Stimulated activated effector memory CD8-positive, alpha-beta T cell treated with anti-CD3 and anti-CD28 coated beads, Interleukin-12 subunit alpha, Interleukin-12 subunit beta, amount 100 ng/mL, for 72 hours (primary cell): ENCODE data around the gene CEP192.

Experiments
- ATAC-seq: fragments of 150-1000 bp; cut with Tn5 transposase; 2 replicates; pipeline ENCODE4 v1.10.0; 2021
- DNase-seq, 2 donors: peaks; one replicate each; pipeline ENCODE4 v3.0.0; 2021 to 2022; ENCODE audit warnings: low spot score in 2 of 2
- H3K27ac Mint-ChIP-seq: one replicate; pipeline ENCODE4 v1.8.0; 2022; ENCODE audit warnings: mild to moderate bottlenecking, mixed read lengths
- H3K36me3 Mint-ChIP-seq: one replicate; pipeline ENCODE4 v1.8.0; 2022; ENCODE audit warnings: mild to moderate bottlenecking, mixed read lengths
- H3K4me1 Mint-ChIP-seq: one replicate; pipeline ENCODE4 v1.8.0; 2022; ENCODE audit warnings: mixed read lengths
- H3K4me3 Mint-ChIP-seq: one replicate; pipeline ENCODE4 v1.8.0; 2022; ENCODE audit warnings: mild to moderate bottlenecking, mixed read lengths
- H3K9me3 Mint-ChIP-seq: one replicate; pipeline ENCODE4 v1.8.0; 2022; ENCODE audit warnings: mixed read lengths

The CEP192 gene

GRCh38 chr18:13161276-13161899 lies 170.2 kb downstream of the CEP192 start:
- H3K36me3 Mint-ChIP-seq: no peaks in the 10 kb centered on the region
- H3K4me3 Mint-ChIP-seq: no peak overlapping the region
- no peaks in the 10 kb centered on the region for H3K4me1 Mint-ChIP-seq
- no peak for DNase-seq
- no peak overlapping the region for H3K27ac Mint-ChIP-seq
- ATAC-seq: no peak
- H3K9me3 Mint-ChIP-seq: peaks cover 12% of the 10 kb centered on the region

GRCh38 chr18:13163167-13163927 lies 172.2 kb downstream of the CEP192 start:
- peaks cover 3% of the 10 kb centered on the region for H3K9me3 Mint-ChIP-seq
- DNase-seq (no peak), ATAC-seq (no peak)
- H3K36me3 Mint-ChIP-seq: no peaks in the 10 kb centered on the region
- no peak overlapping the region for H3K27ac Mint-ChIP-seq
- H3K4me3 Mint-ChIP-seq: no peak overlapping the region
- H3K4me1 Mint-ChIP-seq: no peaks in the 10 kb centered on the region

DNA sequence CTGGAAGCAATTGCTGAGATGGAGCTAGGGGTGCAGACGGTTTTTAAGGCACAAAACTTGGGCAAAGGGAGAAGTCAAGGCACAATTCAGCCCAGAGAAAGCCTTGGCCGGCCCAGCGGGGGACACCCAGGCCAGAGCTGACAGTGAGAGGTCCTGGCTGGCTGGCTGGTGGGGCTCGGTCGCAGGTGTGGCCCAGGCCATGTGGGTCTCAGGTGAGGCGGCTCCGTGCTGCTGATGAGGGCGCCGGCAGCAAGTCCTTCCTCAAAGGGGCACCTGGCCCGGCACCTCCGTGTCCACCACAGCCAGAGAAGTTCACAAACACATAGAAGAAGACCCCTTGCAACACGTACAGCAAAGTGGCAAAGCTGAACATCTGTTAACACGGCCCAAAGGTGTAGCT lies 173.2 kb downstream of the CEP192 start:
- Mint-ChIP-seq H3K4me3 (no peak overlapping the region), H3K36me3 (no peaks in the 10 kb centered on the region), H3K9me3 (no peaks in the 10 kb centered on the region), H3K4me1 (no peaks in the 10 kb centered on the region), H3K27ac (no peak overlapping the region)
- ATAC-seq: no peak
- DNase-seq: no peak

- no peak overlapping the region for H3K4me3 Mint-ChIP-seq
- DNase-seq (no peak), ATAC-seq (no peak)
- no peak overlapping the region for H3K27ac Mint-ChIP-seq
- no peaks in the 10 kb centered on the region for H3K9me3 Mint-ChIP-seq
- H3K36me3 Mint-ChIP-seq: no peaks in the 10 kb centered on the region
- H3K4me1 Mint-ChIP-seq: no peaks in the 10 kb centered on the region
Observed at GRCh38 chr18:13165636-13166423, 174.7 kb downstream of the CEP192 start.

- ATAC-seq: no peak
- Mint-ChIP-seq H3K27ac (no peak overlapping the region), H3K9me3 (no peaks in the 10 kb centered on the region)
Observed at GRCh38 chr18:13173578-13174145, 182.5 kb downstream of the CEP192 start.

More at GRCh38 chr18:13173578-13174145, 182.5 kb downstream of the CEP192 start:
- Mint-ChIP-seq H3K4me1 (peaks cover 12% of the 10 kb centered on the region), H3K36me3 (no peaks in the 10 kb centered on the region), H3K4me3 (no peak overlapping the region)
- no peak for DNase-seq
